Fibroblast of pulmonary artery (primary cell): ENCODE measurements around the gene RIN3.

ENCODE experiments used
- DNase-seq: peaks from one replicate; pipeline ENCODE4 v3.0.0-alpha.2; 2010; ENCODE audit warnings: low read depth
- H3K4me3 ChIP-seq: replicated peaks from 2 replicates; pipeline ENCODE4 v1.5.1; 2011; ENCODE audit warnings: low read depth, mild to moderate bottlenecking, control low read depth, low read length, moderate library complexity
- CTCF ChIP-seq: IDR thresholded peaks from 2 replicates; pipeline ENCODE4 v1.5.1; 2011; ENCODE audit warnings: mild to moderate bottlenecking, control low read depth, low read length, inconsistent platforms; ENCODE audit errors: missing control alignments

The RIN3 gene

GRCh38 chr14:92475451-92476187, 38.0 kb upstream of the RIN3 start:
- no peak for TF ChIP-seq CTCF
- DNase-seq, result peak; percentile 95
- no peak overlapping the region for H3K4me3 ChIP-seq

GRCh38 chr14:92480856-92481255, 32.7 kb upstream of the RIN3 start:
- no peak for DNase-seq
- no peak overlapping the region for H3K4me3 ChIP-seq
- no peak for TF ChIP-seq CTCF

- H3K4me3 ChIP-seq, result no peak overlapping the region
- DNase-seq, result peak; percentile 57
- TF ChIP-seq CTCF, result peak; percentile 56
These were observed 32.2 kb upstream of the RIN3 start for GRCh38 chr14:92481386-92481785.

GRCh38 chr14:92481811-92482555, 31.6 kb upstream of the RIN3 start:
- no peak for TF ChIP-seq CTCF
- DNase-seq, result no peak
- H3K4me3 ChIP-seq, result no peak overlapping the region

- no peak for DNase-seq
- TF ChIP-seq CTCF, result no peak
- no peak overlapping the region for H3K4me3 ChIP-seq
These were observed 30.8 kb upstream of the RIN3 start for GRCh38 chr14:92482621-92483319.

GRCh38 chr14:92484132-92484823, 29.3 kb upstream of the RIN3 start:
- DNase-seq, result no peak
- TF ChIP-seq CTCF, result no peak

More at GRCh38 chr14:92484132-92484823, 29.3 kb upstream of the RIN3 start:
- H3K4me3 ChIP-seq, result no peak overlapping the region
